Neural cell (in vitro differentiated cells): Measurements from ENCODE around the gene API5. TPM values are rescaled to one million over a fixed set of nuclear protein-coding genes. Genes with fewer than 3 reads are reported as not detected.

Experiments used
- H2AFZ ChIP-seq: fragments of 200-600, 300-800 bp; sonication (generic), shearing (Covaris generic); 2 replicates; pipeline ENCODE4 v1.6.0; 2014; ENCODE audit warnings: low read depth, mild to moderate bottlenecking, antibody characterized with exemption, low read length, moderate library complexity
- H3F3A ChIP-seq: fragments of 200-600 bp; shearing (Covaris generic); 2 replicates; pipeline ENCODE4 v1.6.1; 2016; ENCODE audit warnings: mild to moderate bottlenecking, moderate library complexity, mixed read lengths, antibody characterized with exemption, low read length; ENCODE audit not compliant: insufficient read depth, poor library complexity, severe bottlenecking
- H3K27ac ChIP-seq: fragments of 200-600, 300-800 bp; sonication (generic), shearing (Covaris generic); 2 replicates; pipeline ENCODE4 v1.5.1; 2014; ENCODE audit warnings: mild to moderate bottlenecking, low read length, moderate library complexity
- H3K27me3 ChIP-seq: fragments of 300-800, 200-600 bp; sonication (generic), shearing (Covaris generic); 2 replicates; pipeline ENCODE4 v1.6.0; 2014; ENCODE audit warnings: mild to moderate bottlenecking, low read depth, low read length, moderate library complexity; ENCODE audit not compliant: insufficient read depth
- H3K36me3 ChIP-seq: fragments of 300-800, 200-600 bp; sonication (generic), shearing (Covaris generic); 2 replicates; pipeline ENCODE4 v1.5.1; 2014; ENCODE audit warnings: mild to moderate bottlenecking, antibody characterized with exemption, low read length, moderate library complexity; ENCODE audit not compliant: insufficient read depth
- H3K4me2 ChIP-seq: fragments of 300-800, 200-600 bp; sonication (generic), shearing (Covaris generic); 2 replicates; pipeline ENCODE4 v1.6.0; 2014; ENCODE audit warnings: mild to moderate bottlenecking, low read length
- H3K4me3 ChIP-seq: fragments of 300-800, 200-600 bp; sonication (generic), shearing (Covaris generic); 2 replicates; pipeline ENCODE4 v1.5.1; 2014; ENCODE audit warnings: mild to moderate bottlenecking, low read length, moderate library complexity
- H3K79me2 ChIP-seq: fragments of 200-600 bp; shearing (Covaris generic); replicated peaks from 2 replicates; pipeline ENCODE4 v1.6.0; 2014; ENCODE audit warnings: mild to moderate bottlenecking, low read length, moderate library complexity; ENCODE audit not compliant: insufficient read depth
- H3K9ac ChIP-seq: fragments of 300-800, 200-600 bp; sonication (generic), shearing (Covaris generic); 2 replicates; pipeline ENCODE4 v1.6.1; 2016; ENCODE audit warnings: mild to moderate bottlenecking, low read length, mixed read lengths
- H3K9me2 ChIP-seq: fragments of 200-600 bp; shearing (Covaris generic); 2 replicates; pipeline ENCODE4 v1.6.1; 2016; ENCODE audit warnings: mild to moderate bottlenecking, low read length, mixed read lengths; ENCODE audit not compliant: insufficient read depth
- H3K9me3 ChIP-seq: fragments of 200-600, 300-800 bp; sonication (generic), shearing (Covaris generic); 2 replicates; pipeline ENCODE4 v1.6.1; 2016; ENCODE audit warnings: mild to moderate bottlenecking, mixed run types, low read length, moderate library complexity, mixed read lengths
- H4K20me1 ChIP-seq: fragments of 200-600 bp; shearing (Covaris generic); 2 replicates; pipeline ENCODE4 v1.6.1; 2016; ENCODE audit warnings: mild to moderate bottlenecking, mixed run types; ENCODE audit not compliant: insufficient read depth
- CTCF ChIP-seq: fragments of 450-650 bp; IDR thresholded peaks from 2 replicates; pipeline ENCODE4 v1.5.1; 2014; ENCODE audit warnings: antibody characterized with exemption, mild to moderate bottlenecking, moderate library complexity; ENCODE audit not compliant: poor library complexity, severe bottlenecking
- EP300 ChIP-seq: fragments of 450-650 bp; conservative IDR thresholded peaks from 2 replicates; pipeline ENCODE4 v1.6.1; 2014; ENCODE audit warnings: antibody characterized with exemption, mild to moderate bottlenecking, moderate library complexity; ENCODE audit not compliant: poor library complexity, severe bottlenecking
- EZH2 ChIP-seq: fragments of 200-600, 300-800 bp; shearing (Covaris generic), sonication (generic); IDR thresholded peaks from 2 replicates; pipeline ENCODE4 v1.6.1; 2014; ENCODE audit warnings: antibody characterized with exemption, low read length, borderline replicate concordance, mild to moderate bottlenecking; ENCODE audit not compliant: insufficient read depth, poor library complexity, severe bottlenecking
- MXI1 ChIP-seq: fragments of 450-650 bp; conservative IDR thresholded peaks from 2 replicates; pipeline ENCODE4 v1.6.1; 2014; ENCODE audit warnings: antibody characterized with exemption, mild to moderate bottlenecking; ENCODE audit not compliant: poor library complexity, severe bottlenecking
- POLR2AphosphoS5 ChIP-seq: IDR thresholded peaks from 2 replicates; pipeline ENCODE4 v1.6.1; 2012
- RAD21 ChIP-seq: fragments of 450-650 bp; conservative IDR thresholded peaks from 2 replicates; pipeline ENCODE4 v1.6.1; 2014; ENCODE audit warnings: antibody characterized with exemption, mild to moderate bottlenecking, moderate library complexity
- REST ChIP-seq: IDR thresholded peaks from 2 replicates; pipeline ENCODE4 v1.6.1; 2012; ENCODE audit warnings: borderline replicate concordance
- SMC3 ChIP-seq: fragments of 450-650 bp; conservative IDR thresholded peaks from 2 replicates; pipeline ENCODE4 v1.6.1; 2014; ENCODE audit warnings: antibody characterized with exemption, mild to moderate bottlenecking, moderate library complexity; ENCODE audit not compliant: poor library complexity
- TAF1 ChIP-seq: IDR thresholded peaks from 2 replicates; pipeline ENCODE4 v1.6.1; 2012; ENCODE audit warnings: low read depth
- polyA plus RNA-seq: library from polyadenylated mRNA; depleted of rRNA; stranded (reverse); fragments of >200 nt; gene quantifications from 2 replicates; pipeline ENCODE4 v1.2.3, GENCODE V29; 2014

API5 gene
- polyA plus RNA-seq, 1 donor from 2014 or later: 86.0 TPM

GRCh38 chr11:43367382-43368178 is 55.8 kb downstream of the API5 start (continued):
- no peak for TF ChIP-seq EZH2

GRCh38 chr11:43376065-43376464 is 64.3 kb downstream of the API5 start:
- Histone ChIP-seq H3K27ac (no peak overlapping the region), H4K20me1 (no peaks in the 10 kb centered on the region), H3K9me2 (no peaks in the 10 kb centered on the region), H3K36me3 (no peaks in the 10 kb centered on the region), H3K9ac (no peak overlapping the region), H3K4me3 (no peak overlapping the region), H3F3A (no peaks in the 10 kb centered on the region), H3K9me3 (no peaks in the 10 kb centered on the region), H3K79me2 (peaks cover 36% of the 10 kb centered on the region), H3K4me2 (no peak overlapping the region), H2AFZ (no peak overlapping the region), H3K27me3 (no peaks in the 10 kb centered on the region)
- TF ChIP-seq TAF1 (no peak), CTCF (no peak), MXI1 (no peak), POLR2AphosphoS5 (no peak), SMC3 (no peak), RAD21 (no peak), EP300 (no peak), REST (no peak), EZH2 (no peak)

- Histone ChIP-seq H3K4me3 (no peak overlapping the region), H3K9me3 (no peaks in the 10 kb centered on the region), H2AFZ (no peak overlapping the region), H3K9ac (no peak overlapping the region), H3F3A (no peaks in the 10 kb centered on the region), H3K9me2 (no peaks in the 10 kb centered on the region), H4K20me1 (no peaks in the 10 kb centered on the region), H3K79me2 (peaks cover 31% of the 10 kb centered on the region), H3K36me3 (no peaks in the 10 kb centered on the region), H3K27me3 (no peaks in the 10 kb centered on the region), H3K4me2 (no peak overlapping the region), H3K27ac (no peak overlapping the region)
- TF ChIP-seq SMC3 (no peak), POLR2AphosphoS5 (no peak), RAD21 (no peak), TAF1 (no peak), MXI1 (no peak), EP300 (no peak), EZH2 (no peak), REST (no peak), CTCF (no peak)
Measured at GRCh38 chr11:43376594-43376993, 64.8 kb downstream of the API5 start.
